ENCODE measurements around the gene BTG4. TPM values are rescaled to one million over a fixed set of nuclear protein-coding genes. Genes with fewer than 3 reads are reported as not detected.

The BTG4 gene
- total and polyA plus RNA-seq, 9 of the 15 experiments (the other 6 are each of a cell fraction or from before 2014, with no cell fraction given) = not detected

DNA sequence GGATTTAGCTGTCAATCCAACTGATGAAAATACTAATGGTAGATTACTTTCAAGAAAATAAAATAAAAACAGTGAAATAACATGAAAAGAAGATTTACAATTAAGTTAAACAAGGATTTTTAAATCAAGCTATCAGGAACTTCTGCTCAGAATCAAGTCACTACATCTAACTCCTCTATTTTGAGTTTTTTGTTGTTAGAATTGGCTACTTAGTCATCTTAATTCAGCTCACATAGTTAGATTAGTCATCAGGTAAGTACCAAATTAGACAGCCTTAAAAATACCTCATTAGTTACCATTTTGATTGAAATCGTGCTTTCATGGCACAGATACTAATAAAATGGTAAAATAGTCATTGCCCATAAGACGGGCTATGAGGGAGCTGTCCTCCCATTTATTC is 35.8 kb downstream of the BTG4 start:
- H3K9me3 ChIP-seq (replicated peaks; ENCODE audit: control insufficient read depth, insufficient read depth, low read depth, low read length) = no peaks in the 10 kb centered on the region
- no peak overlapping the region for H3K4me2 ChIP-seq (ENCODE audit: insufficient read depth, low read length)
- FAIRE-seq = no peak
- WGBS (ENCODE audit: insufficient coverage, low coverage, missing lambda C conversion rate) = 0% methylated on average over 2 of the region's 2 CpGs
- in situ Hi-C loops (cut with MboI) = no loop called here
- H3K4me3 ChIP-seq = no peak overlapping the region
- intact Hi-C loops (cut with micrococcal nuclease) = no loop called here
- H3K4me1 ChIP-seq (replicated peaks in 1 of 2; ENCODE audit: control insufficient read depth in 2 of 2, insufficient read depth in 2 of 2, low read length in 2 of 2) = no peaks in the 10 kb centered on the region
- H3K36me3 ChIP-seq (ENCODE audit: control insufficient read depth, insufficient read depth, low read length) = no peaks in the 10 kb centered on the region
- H3K9me1 ChIP-seq (ENCODE audit: control insufficient read depth, insufficient read depth, low read length) = no peaks in the 10 kb centered on the region
- H3K9ac ChIP-seq (ENCODE audit: insufficient read depth in 1 of 2, low read depth in 2 of 2, low read length in 2 of 2) = no peak overlapping the region
- CTCF ChIA-PET (ENCODE audit: low intra/inter-chr PET ratio) = no interaction called here
- no TSS peak for BruUV-seq (replicated peaks)
- no peak for DNase-seq (ENCODE audit: extremely low read depth in 1 of 4, low spot score in 3 of 4)
- no peaks in the 10 kb centered on the region for H3K79me2 ChIP-seq (ENCODE audit: control insufficient read depth, insufficient read depth, low read length)
- ATAC-seq = no peak
- POLR2A ChIA-PET = no interaction called here
- H3K27ac ChIP-seq (ENCODE audit: extremely low read depth, low read depth, low read length) = no peak overlapping the region
- H2AFZ ChIP-seq (ENCODE audit: low read depth, low read length) = no peak overlapping the region
- H3K27me3 ChIP-seq (ENCODE audit: control insufficient read depth in 2 of 2, insufficient read depth in 2 of 2, low read length in 2 of 2) = no peaks in the 10 kb centered on the region
- TF ChIP-seq KLF10 (CRISPR knock-in tag; IDR thresholded peaks at IDR 0.05) (no peak), ZKSCAN8 (CRISPR knock-in tag; IDR thresholded peaks at IDR 0.05) (no peak), ZNF586 (CRISPR knock-in tag; conservative IDR thresholded peaks at IDR 0.05) (no peak), JUND (IDR thresholded peaks at IDR 0.05; ENCODE audit: borderline replicate concordance, low read depth, low read length) (no peak), JUND (tag; IDR thresholded peaks at IDR 0.05; ENCODE audit: borderline replicate concordance, low read depth, low read length) (no peak), BRD9 (IDR thresholded peaks at IDR 0.05; ENCODE audit: low read depth, partially characterized antibody) (no peak), POLR3A (IDR thresholded peaks at IDR 0.05; ENCODE audit: borderline replicate concordance, extremely low read depth, insufficient read depth, insufficient read length) (no peak), FUS (optimal IDR thresholded peaks at IDR 0.05; ENCODE audit: low read depth, low read length) (no peak), TARDBP (IDR thresholded peaks at IDR 0.05) (no peak), PTBP1 (IDR thresholded peaks at IDR 0.05; ENCODE audit: low read depth, low read length) (no peak), ZHX1 (conservative IDR thresholded peaks at IDR 0.05; ENCODE audit: low read length) (no peak), ZBTB34 (CRISPR knock-in tag; IDR thresholded peaks at IDR 0.05) (no peak), ZNF324 (CRISPR knock-in tag; IDR thresholded peaks at IDR 0.05) (no peak), MLX (CRISPR knock-in tag; conservative IDR thresholded peaks at IDR 0.05) (no peak), MYNN (IDR thresholded peaks at IDR 0.05) (no peak), MYNN (CRISPR knock-in tag; IDR thresholded peaks at IDR 0.05) (no peak), ZNF444 (CRISPR knock-in tag; IDR thresholded peaks at IDR 0.05) (no peak)
- no peaks in the 10 kb centered on the region for H4K20me1 ChIP-seq (replicated peaks; ENCODE audit: control insufficient read depth, insufficient read depth, low read length)

Data from K562 (cell line).